Spleen (tissue), 11 donors: Measurements from ENCODE around the gene CRLF1. TPM values are rescaled to one million over a fixed set of nuclear protein-coding genes. Genes with fewer than 3 reads are reported as not detected.
A peak's percentile ranks its signal among the peaks of the same experiment; 100 is the strongest.

ENCODE experiments used
- DNase-seq: peaks from one replicate; pipeline ENCODE4 v3.0.0-alpha.2; 2020
- H3K27ac ChIP-seq, 8 donors: fragments of 200-600 bp; sonication (generic) in 7 of 8; 1 replicate in 4 of 8; 2 replicates in 4 of 8; pipeline versions ENCODE4 v1.5.0 to v1.8.0; 2016 to 2021; ENCODE audit warnings: inconsistent platforms in 4 of 8, mild to moderate bottlenecking in 4 of 8, moderate library complexity in 1 of 8
- H3K27me3 ChIP-seq, 7 donors: fragments of 200-600 bp; sonication (generic) in 6 of 7; replicated peaks in 1 of 7; 1 replicate in 4 of 7; 2 replicates in 3 of 7; pipeline versions ENCODE4 v1.5.0 to v1.8.0; 2016 to 2021; ENCODE audit warnings: inconsistent platforms in 3 of 7, mild to moderate bottlenecking in 1 of 7
- H3K36me3 ChIP-seq, 6 donors: fragments of 200-600 bp; sonication (generic) in 5 of 6; 1 replicate in 4 of 6; 2 replicates in 2 of 6; pipeline versions ENCODE4 v1.5.0 to v1.8.0; 2016 to 2021; ENCODE audit warnings: inconsistent platforms in 2 of 6
- H3K4me1 ChIP-seq, 6 donors: fragments of 200-600 bp; sonication (generic) in 5 of 6; 1 replicate in 3 of 6; 2 replicates in 3 of 6; pipeline versions ENCODE4 v1.5.0 to v1.8.0; 2016 to 2021; ENCODE audit warnings: inconsistent platforms in 3 of 6
- H3K4me3 ChIP-seq, 8 donors: fragments of 200-600 bp; sonication (generic) in 7 of 8; 1 replicate in 4 of 8; 2 replicates in 4 of 8; pipeline versions ENCODE4 v1.5.0 to v1.8.0; 2016 to 2021; ENCODE audit warnings: inconsistent platforms in 4 of 8, mild to moderate bottlenecking in 4 of 8, moderate library complexity in 2 of 8
- H3K9me3 ChIP-seq, 8 donors: fragments of 200-600 bp; sonication (generic) in 7 of 8; 1 replicate in 4 of 8; 2 replicates in 4 of 8; pipeline versions ENCODE4 v1.5.0 to v1.8.0; 2016 to 2021; ENCODE audit warnings: inconsistent platforms in 4 of 8
- POLR2A ChIP-seq, 3 donors: fragments of 450-650 bp; IDR thresholded peaks; one replicate each; pipeline ENCODE4 v1.5.1; 2017; ENCODE audit warnings: antibody characterized with exemption in 3 of 3, mild to moderate bottlenecking in 1 of 3
- POLR2AphosphoS5 ChIP-seq, 3 donors: sonication (generic); formaldehyde crosslinking; IDR thresholded peaks; one replicate each; pipeline ENCODE4 v1.5.1; 2017; ENCODE audit warnings: antibody characterized with exemption in 3 of 3
- WGBS, 5 donors: extraction: QIAGEN DNeasy Blood & Tissue Kit in 3 of 5; methylation state at CpG; one replicate each; pipeline versions ENCODE4 v1.1.5 to v1.1.7; 2013 to 2018; 5-methylcytosine and 5-hydroxymethylcytosine counted together
- intact Hi-C: fragments of 100-400 bp; cut with DNase I; formaldehyde crosslinking; loops from one replicate; pipeline ENCODE4 v1.15.0; 2023; ENCODE audit warnings: low total_unique reads
- polyA plus RNA-seq, 3 donors: library from polyadenylated mRNA; stranded (reverse); fragments of 200-250 nt; gene quantifications; one replicate each; pipeline ENCODE4 v1.2.1, GENCODE V29; 2013
- total RNA-seq, 7 donors: library from RNA; depleted of rRNA in 3 of 7; stranded (reverse); fragments of >200 nt in 3 of 7; fragmentation: NEBNext Ultra II Directional in 4 of 7; extraction: Animal tissue kit (Norgen Biotek cat#: 25700) in 4 of 7; gene quantifications; one replicate each; pipeline versions ENCODE4 v1.1.0 to v1.2.1, GENCODE V29; 2016 to 2021
- TF ChIP-seq, protein P1 (sequence below), 11 experiments: fragments of 200-600 bp in 7 of 11; fragments of 450-650 bp in 4 of 11; sonication (generic) in 4 of 11; IDR thresholded peaks in 8 of 11; conservative IDR thresholded peaks in 3 of 11; 1 replicate in 7 of 11; 2 replicates in 4 of 11; pipeline versions ENCODE4 v1.4.0 to v1.8.0; 2016 to 2021; ENCODE audit warnings: antibody characterized with exemption in 11 of 11, inconsistent platforms in 4 of 11, mild to moderate bottlenecking in 1 of 11
- donor health status: healthy with polysubstance abuse.
- donor health status: DM: no; HTN: no; CAD: no; lungs with moderate emphysema.
- donor health status: DM: no; HTN: no; CAD: no.
- donor health status: Bipolar disorder and iron deficiency.
- donor health status: healthy.
- donor health status: DM: no; HTN: no; CAD: no.
- donor health status: DM: yes; HTN: yes; CAD: no.

The CRLF1 gene
- total and polyA plus RNA-seq, 10 donors = 0.20 to 8.0 (median 2.6) TPM; not detected in 1

DNA sequence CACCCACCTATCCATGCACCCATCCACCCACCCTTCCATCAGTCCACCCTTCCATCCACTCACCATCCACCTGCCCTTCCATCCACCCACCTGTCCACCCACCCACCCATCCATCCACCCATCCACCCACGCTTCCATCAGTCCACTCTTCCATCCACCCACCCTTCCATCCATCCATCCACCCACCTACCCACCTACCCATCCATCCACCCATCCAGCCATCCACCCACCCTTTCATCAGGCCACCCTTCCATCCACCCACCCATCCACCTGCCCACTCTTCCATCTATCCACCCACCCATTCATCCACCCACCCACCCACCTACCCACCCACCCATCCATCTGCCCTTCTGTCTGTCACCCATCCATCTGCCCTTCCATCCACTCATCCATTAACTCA lies 47.3 kb upstream of the CRLF1 start:
- H3K4me1 ChIP-seq = peaks cover 18 to 69% (median 52%) of the 10 kb centered on the region in 6 donors
- intact Hi-C loops = no loop called here
- no peak overlapping the region for H3K4me3 ChIP-seq
- H3K27me3 ChIP-seq = no peaks in the 10 kb centered on the region
- H3K9me3 ChIP-seq = no peaks in the 10 kb centered on the region
- no peaks in the 10 kb centered on the region for H3K36me3 ChIP-seq
- WGBS, 5 donors = 92 to 100% (median 98%) methylated on average over 1 of the region's 1 CpG
- DNase-seq = no peak
- TF ChIP-seq, protein P1, sequence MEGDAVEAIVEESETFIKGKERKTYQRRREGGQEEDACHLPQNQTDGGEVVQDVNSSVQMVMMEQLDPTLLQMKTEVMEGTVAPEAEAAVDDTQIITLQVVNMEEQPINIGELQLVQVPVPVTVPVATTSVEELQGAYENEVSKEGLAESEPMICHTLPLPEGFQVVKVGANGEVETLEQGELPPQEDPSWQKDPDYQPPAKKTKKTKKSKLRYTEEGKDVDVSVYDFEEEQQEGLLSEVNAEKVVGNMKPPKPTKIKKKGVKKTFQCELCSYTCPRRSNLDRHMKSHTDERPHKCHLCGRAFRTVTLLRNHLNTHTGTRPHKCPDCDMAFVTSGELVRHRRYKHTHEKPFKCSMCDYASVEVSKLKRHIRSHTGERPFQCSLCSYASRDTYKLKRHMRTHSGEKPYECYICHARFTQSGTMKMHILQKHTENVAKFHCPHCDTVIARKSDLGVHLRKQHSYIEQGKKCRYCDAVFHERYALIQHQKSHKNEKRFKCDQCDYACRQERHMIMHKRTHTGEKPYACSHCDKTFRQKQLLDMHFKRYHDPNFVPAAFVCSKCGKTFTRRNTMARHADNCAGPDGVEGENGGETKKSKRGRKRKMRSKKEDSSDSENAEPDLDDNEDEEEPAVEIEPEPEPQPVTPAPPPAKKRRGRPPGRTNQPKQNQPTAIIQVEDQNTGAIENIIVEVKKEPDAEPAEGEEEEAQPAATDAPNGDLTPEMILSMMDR (IDR thresholded peaks at IDR 0.05 in 8 of 11, conservative IDR thresholded peaks at IDR 0.05 in 3 of 11) = no peak
- H3K27ac ChIP-seq = no peak overlapping the region

DNA sequence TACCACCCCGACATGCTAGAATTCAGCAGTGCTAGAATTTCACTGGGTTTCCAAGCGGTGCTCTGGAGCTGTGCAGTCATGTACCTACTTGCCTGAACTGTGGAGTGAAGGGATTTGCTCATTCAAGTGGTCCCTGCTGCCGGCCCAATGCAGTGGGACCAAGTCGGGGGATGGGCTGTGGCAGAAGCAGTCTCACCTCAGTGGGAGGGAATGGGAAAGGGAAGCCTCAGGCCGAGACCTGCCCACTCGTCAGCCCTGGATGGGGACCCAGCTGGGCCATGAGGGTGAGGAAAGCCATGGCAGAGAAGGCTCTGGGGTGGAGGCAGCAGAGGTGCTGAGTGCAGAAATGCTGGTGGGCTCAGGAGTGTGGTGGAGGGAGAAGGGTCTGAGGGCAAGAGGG lies 45.1 kb upstream of the CRLF1 start:
- Histone ChIP-seq H3K27ac (peak overlapping the region in 1 of 8 donors; percentile 79), H3K4me3 (no peak overlapping the region), H3K27me3 (no peaks in the 10 kb centered on the region), H3K36me3 (no peaks in the 10 kb centered on the region), H3K9me3 (no peaks in the 10 kb centered on the region), H3K4me1 (peaks cover 24 to 62% (median 50%) of the 10 kb centered on the region in 6 donors)
- TF ChIP-seq POLR2A (IDR thresholded peaks at IDR 0.05) (no peak), POLR2AphosphoS5 (IDR thresholded peaks at IDR 0.05) (no peak)
- TF ChIP-seq, protein P1 (IDR thresholded peaks at IDR 0.05 in 8 of 11, conservative IDR thresholded peaks at IDR 0.05 in 3 of 11) = no peak
- 85 to 94% (median 90%) methylated on average over 4 to 6 of the region's 6 CpGs for WGBS, 5 donors
- DNase-seq = no peak
- intact Hi-C loops = no loop called here

DNA sequence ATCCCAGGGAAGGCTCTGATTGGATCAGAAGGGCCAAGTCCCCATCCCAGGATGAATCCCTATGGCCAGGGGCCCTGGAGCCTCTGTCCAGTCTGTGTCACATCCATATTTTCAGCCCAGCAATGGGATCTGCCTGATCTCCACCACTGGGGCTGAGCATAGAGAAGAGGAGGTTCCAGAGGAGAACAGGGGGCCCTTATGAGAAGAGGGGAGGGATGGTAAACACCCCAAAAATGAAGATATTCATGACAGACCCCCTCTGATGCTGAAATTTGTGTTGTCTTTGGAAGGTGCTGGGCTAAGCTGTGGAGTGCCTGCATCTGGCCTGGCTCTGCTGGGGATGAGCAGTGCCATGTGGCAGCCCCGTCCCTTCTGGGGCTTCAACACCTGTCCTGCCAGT lies 44.7 kb upstream of the CRLF1 start:
- WGBS, 5 donors = 63 to 100% (median 92%) methylated on average over 1 of the region's 1 CpG
- H3K36me3 ChIP-seq = no peaks in the 10 kb centered on the region
- peak overlapping the region in 5 of 8 donors; percentile 74 to 84 (median 79) for H3K27ac ChIP-seq
- intact Hi-C loops = no loop called here
- no peak overlapping the region for H3K4me3 ChIP-seq
- no peak for DNase-seq
- no peaks in the 10 kb centered on the region for H3K27me3 ChIP-seq
- H3K4me1 ChIP-seq = peaks cover 21 to 58% (median 46%) of the 10 kb centered on the region in 6 donors
- H3K9me3 ChIP-seq = no peaks in the 10 kb centered on the region
- TF ChIP-seq, protein P1 (IDR thresholded peaks at IDR 0.05 in 8 of 11, conservative IDR thresholded peaks at IDR 0.05 in 3 of 11) = no peak
- TF ChIP-seq POLR2AphosphoS5 (IDR thresholded peaks at IDR 0.05) (no peak), POLR2A (IDR thresholded peaks at IDR 0.05) (no peak)

DNA sequence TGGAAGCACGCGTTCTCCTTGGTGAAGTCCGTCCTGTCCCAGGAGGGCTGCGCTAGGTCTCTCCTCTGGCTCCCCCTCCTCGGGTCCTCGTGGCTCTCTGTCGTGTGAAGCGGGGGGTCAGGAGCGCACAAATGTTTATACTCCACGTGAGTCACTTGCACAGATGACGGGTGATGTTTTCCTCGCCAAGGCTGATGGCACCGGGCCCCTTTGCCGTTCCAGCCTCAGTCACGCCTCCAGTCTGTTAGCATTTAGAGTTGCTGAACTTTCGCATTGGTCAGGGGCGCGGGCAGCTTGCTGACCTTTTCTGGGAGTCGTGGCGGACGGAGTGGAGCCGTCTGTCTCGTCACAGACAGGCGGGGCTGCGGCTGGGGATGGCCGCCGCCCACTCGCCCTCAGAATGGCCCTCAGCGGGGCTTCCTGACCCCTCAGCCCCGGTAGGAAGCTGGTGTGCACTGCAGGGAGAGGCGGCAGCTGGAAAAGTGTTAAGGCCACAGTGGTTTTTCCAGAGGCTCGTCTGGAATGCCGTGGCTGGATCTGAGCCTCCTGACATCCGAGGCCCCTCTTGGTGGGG lies 44.0 kb upstream of the CRLF1 start:
- peak overlapping the region in 1 of 8 donors; percentile 55 for H3K4me3 ChIP-seq
- TF ChIP-seq POLR2AphosphoS5 (IDR thresholded peaks at IDR 0.05) (peak; percentile 66 to 82 (median 75)), POLR2A (IDR thresholded peaks at IDR 0.05) (no peak)
- TF ChIP-seq, protein P1 (IDR thresholded peaks at IDR 0.05 in 8 of 11, conservative IDR thresholded peaks at IDR 0.05 in 3 of 11) = peak in 1 of 11 experiments; percentile 17
- WGBS, 5 donors = 58 to 87% (median 61%) methylated on average over 30 to 34 of the region's 34 CpGs
- intact Hi-C loops = no loop called here
- peak overlapping the region in 7 of 8 donors; percentile 69 to 84 (median 79) for H3K27ac ChIP-seq
- peaks cover 21 to 50% (median 42%) of the 10 kb centered on the region in 6 donors for H3K4me1 ChIP-seq
- H3K9me3 ChIP-seq = no peaks in the 10 kb centered on the region
- no peak for DNase-seq
- no peaks in the 10 kb centered on the region for H3K27me3 ChIP-seq
- no peaks in the 10 kb centered on the region for H3K36me3 ChIP-seq
